ENCODE results near the gene AVP. TPM values are rescaled to one million over a fixed set of nuclear protein-coding genes. Genes with fewer than 3 reads are reported as not detected.

Gene AVP
- total RNA-seq, 1 experiment from 2014 or later: not detected

- Histone ChIP-seq H3K4me1 (0 out of 2 replicates have a peak, but pooled peaks cover 4% of the 10 kb centered on the region), H3K4me3 (ENCODE audit: low read depth, low read length) (no peak overlapping the region), H3K27me3 (replicated peaks; ENCODE audit: control insufficient read depth, insufficient read depth, low read length) (no peaks in the 10 kb centered on the region), H3K36me3 (ENCODE audit: control insufficient read depth, insufficient read depth, low read length) (no peaks in the 10 kb centered on the region; the same call in 1 of the 2 replicates), H3K9me3 (no peaks in the 10 kb centered on the region)
- H3K27ac Mint-ChIP-seq (ENCODE audit: unreplicated experiment): no peak overlapping the region
- H3K27me3 Mint-ChIP-seq (ENCODE audit: insufficient read depth, unreplicated experiment): no peaks in the 10 kb centered on the region
- no peaks in the 10 kb centered on the region for H3K36me3 Mint-ChIP-seq (ENCODE audit: insufficient read depth, unreplicated experiment)
- H3K4me3 Mint-ChIP-seq (ENCODE audit: unreplicated experiment): no peak overlapping the region
- DNase-seq: no peak
- ChIA-PET POLR2A (no interaction called here), CTCF (no interaction called here)
- no peaks in the 10 kb centered on the region for H3K9me3 Mint-ChIP-seq (ENCODE audit: unreplicated experiment)
- H3K4me1 Mint-ChIP-seq (ENCODE audit: low read depth, unreplicated experiment): no peaks in the 10 kb centered on the region
- no TSS peak for BruUV-seq (replicated peaks)
- intact Hi-C loops (cut with micrococcal nuclease; ENCODE audit: unreplicated experiment): no loop called here
- TF ChIP-seq CTCF (IDR thresholded peaks at IDR 0.05; ENCODE audit: insufficient read depth in 1 of 2, low read depth in 1 of 2, low read length in 1 of 2, severe bottlenecking in 1 of 2, unreplicated experiment in 1 of 2): no peak
These were observed 18.2 kb upstream of the AVP start for GRCh38 chr20:3102575-3103368.

- Mint-ChIP-seq H3K9me3 (ENCODE audit: unreplicated experiment) (no peaks in the 10 kb centered on the region), H3K27me3 (ENCODE audit: insufficient read depth, unreplicated experiment) (no peaks in the 10 kb centered on the region), H3K27ac (ENCODE audit: unreplicated experiment) (no peak overlapping the region), H3K4me1 (ENCODE audit: low read depth, unreplicated experiment) (no peaks in the 10 kb centered on the region), H3K36me3 (ENCODE audit: insufficient read depth, unreplicated experiment) (no peaks in the 10 kb centered on the region), H3K4me3 (ENCODE audit: unreplicated experiment) (no peak overlapping the region)
- no peak for TF ChIP-seq CTCF (IDR thresholded peaks at IDR 0.05; ENCODE audit: insufficient read depth in 1 of 2, low read depth in 1 of 2, low read length in 1 of 2, severe bottlenecking in 1 of 2, unreplicated experiment in 1 of 2)
- ChIA-PET POLR2A (no interaction called here), CTCF (no interaction called here)
- intact Hi-C loops (cut with micrococcal nuclease; ENCODE audit: unreplicated experiment): no loop called here
- 0 out of 2 replicates have a peak, but pooled peaks cover 4% of the 10 kb centered on the region for H3K4me1 ChIP-seq
- no peaks in the 10 kb centered on the region for H3K27me3 ChIP-seq (replicated peaks; ENCODE audit: control insufficient read depth, insufficient read depth, low read length)
- BruUV-seq (replicated peaks): no TSS peak
- no peaks in the 10 kb centered on the region for H3K9me3 ChIP-seq
- H3K4me3 ChIP-seq (ENCODE audit: low read depth, low read length): no peak overlapping the region
- DNase-seq: no peak
- no peaks in the 10 kb centered on the region for H3K36me3 ChIP-seq (ENCODE audit: control insufficient read depth, insufficient read depth, low read length)
These were observed 17.4 kb upstream of the AVP start for GRCh38 chr20:3101737-3102574.

- H3K4me3 ChIP-seq (ENCODE audit: low read depth, low read length): no peak overlapping the region
- intact Hi-C loops (cut with micrococcal nuclease; ENCODE audit: unreplicated experiment): no loop called here
- no peak overlapping the region for H3K4me3 Mint-ChIP-seq (ENCODE audit: unreplicated experiment)
- CTCF ChIA-PET: interaction anchor here (0.6 to 0.7 kb wide), 3 partner anchors 24 to 1640 kb away, joined by 4 to 6 read pairs (median 5); no protein-coding TSS in a partner anchor
- no peaks in the 10 kb centered on the region for H3K9me3 Mint-ChIP-seq (ENCODE audit: unreplicated experiment)
- no peaks in the 10 kb centered on the region for H3K27me3 ChIP-seq (replicated peaks; ENCODE audit: control insufficient read depth, insufficient read depth, low read length)
- no peak for DNase-seq
- no peak for TF ChIP-seq CTCF (IDR thresholded peaks at IDR 0.05; ENCODE audit: insufficient read depth in 1 of 2, low read depth in 1 of 2, low read length in 1 of 2, severe bottlenecking in 1 of 2, unreplicated experiment in 1 of 2)
- H3K27ac Mint-ChIP-seq (ENCODE audit: unreplicated experiment): no peak overlapping the region
- BruUV-seq (replicated peaks): no TSS peak
- H3K4me1 Mint-ChIP-seq (ENCODE audit: low read depth, unreplicated experiment): no peaks in the 10 kb centered on the region
- no peaks in the 10 kb centered on the region for H3K27me3 Mint-ChIP-seq (ENCODE audit: insufficient read depth, unreplicated experiment)
- H3K4me1 ChIP-seq: 0 out of 2 replicates have a peak, but pooled peaks cover 4% of the 10 kb centered on the region
- POLR2A ChIA-PET: no interaction called here
- no peaks in the 10 kb centered on the region for H3K36me3 Mint-ChIP-seq (ENCODE audit: insufficient read depth, unreplicated experiment)
- H3K9me3 ChIP-seq: no peaks in the 10 kb centered on the region
- H3K36me3 ChIP-seq (ENCODE audit: control insufficient read depth, insufficient read depth, low read length): no peaks in the 10 kb centered on the region
These were observed 16.7 kb upstream of the AVP start for GRCh38 chr20:3101251-3101650.
